GM12873 (cell line): Measurements from ENCODE around the gene JOSD1.

Experiments used
- TF ChIP-seq, protein P1 (sequence below): IDR thresholded peaks from 2 replicates; pipeline ENCODE4 v1.5.1; 2012; ENCODE audit warnings: low read depth, mild to moderate bottlenecking, moderate library complexity, low read length, control low read depth; ENCODE audit not compliant: insufficient read depth; ENCODE audit errors: missing control alignments

Gene JOSD1

DNA sequence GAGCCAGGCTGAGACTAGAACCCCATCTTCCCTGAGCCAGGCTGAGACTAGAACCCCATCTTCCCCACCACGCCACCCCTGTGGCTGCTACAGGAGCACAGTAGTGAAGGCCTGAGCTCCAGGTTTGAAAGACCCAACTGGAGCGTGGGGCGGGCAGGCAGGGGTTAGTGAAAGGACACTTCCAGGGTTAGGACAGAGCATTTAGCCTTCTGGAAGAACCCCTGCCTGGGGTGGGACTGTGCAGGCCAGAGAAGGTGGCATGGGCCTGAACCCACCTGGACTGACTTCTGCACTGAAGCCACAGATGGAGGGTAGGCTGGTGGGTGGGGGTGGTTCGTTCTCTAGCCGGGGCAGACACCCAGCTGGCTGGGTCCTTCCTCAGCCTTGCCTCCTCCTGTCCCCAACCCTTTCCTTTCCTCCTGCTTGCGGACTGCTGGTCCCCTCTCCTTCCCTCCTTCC, 31.0 kb upstream of the JOSD1 start:
- TF ChIP-seq, protein P1, sequence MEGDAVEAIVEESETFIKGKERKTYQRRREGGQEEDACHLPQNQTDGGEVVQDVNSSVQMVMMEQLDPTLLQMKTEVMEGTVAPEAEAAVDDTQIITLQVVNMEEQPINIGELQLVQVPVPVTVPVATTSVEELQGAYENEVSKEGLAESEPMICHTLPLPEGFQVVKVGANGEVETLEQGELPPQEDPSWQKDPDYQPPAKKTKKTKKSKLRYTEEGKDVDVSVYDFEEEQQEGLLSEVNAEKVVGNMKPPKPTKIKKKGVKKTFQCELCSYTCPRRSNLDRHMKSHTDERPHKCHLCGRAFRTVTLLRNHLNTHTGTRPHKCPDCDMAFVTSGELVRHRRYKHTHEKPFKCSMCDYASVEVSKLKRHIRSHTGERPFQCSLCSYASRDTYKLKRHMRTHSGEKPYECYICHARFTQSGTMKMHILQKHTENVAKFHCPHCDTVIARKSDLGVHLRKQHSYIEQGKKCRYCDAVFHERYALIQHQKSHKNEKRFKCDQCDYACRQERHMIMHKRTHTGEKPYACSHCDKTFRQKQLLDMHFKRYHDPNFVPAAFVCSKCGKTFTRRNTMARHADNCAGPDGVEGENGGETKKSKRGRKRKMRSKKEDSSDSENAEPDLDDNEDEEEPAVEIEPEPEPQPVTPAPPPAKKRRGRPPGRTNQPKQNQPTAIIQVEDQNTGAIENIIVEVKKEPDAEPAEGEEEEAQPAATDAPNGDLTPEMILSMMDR, result no peak

DNA sequence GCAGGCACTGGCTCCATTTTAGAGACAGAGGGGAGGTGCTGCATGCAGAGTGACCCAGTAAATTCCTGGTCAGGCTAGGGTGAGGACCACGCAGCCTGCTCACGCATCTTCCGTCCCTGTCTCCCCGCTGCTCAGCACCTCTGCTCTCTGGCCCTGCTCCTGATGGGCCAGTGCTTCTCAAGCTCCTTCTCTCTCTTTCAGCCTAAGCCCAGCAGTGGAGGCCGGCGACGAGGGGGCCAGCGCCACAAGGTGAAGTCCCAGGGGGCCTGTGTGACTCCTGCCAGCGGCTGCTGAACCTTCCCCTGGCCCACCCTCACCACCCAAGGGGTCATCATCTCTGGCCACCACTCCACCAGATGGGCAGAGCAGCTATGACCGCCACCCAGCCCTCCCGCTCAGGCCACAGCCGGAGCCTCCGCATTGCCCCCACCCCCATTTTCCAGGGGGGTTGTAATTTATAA, 29.7 kb upstream of the JOSD1 start:
- TF ChIP-seq, protein P1, result no peak

DNA sequence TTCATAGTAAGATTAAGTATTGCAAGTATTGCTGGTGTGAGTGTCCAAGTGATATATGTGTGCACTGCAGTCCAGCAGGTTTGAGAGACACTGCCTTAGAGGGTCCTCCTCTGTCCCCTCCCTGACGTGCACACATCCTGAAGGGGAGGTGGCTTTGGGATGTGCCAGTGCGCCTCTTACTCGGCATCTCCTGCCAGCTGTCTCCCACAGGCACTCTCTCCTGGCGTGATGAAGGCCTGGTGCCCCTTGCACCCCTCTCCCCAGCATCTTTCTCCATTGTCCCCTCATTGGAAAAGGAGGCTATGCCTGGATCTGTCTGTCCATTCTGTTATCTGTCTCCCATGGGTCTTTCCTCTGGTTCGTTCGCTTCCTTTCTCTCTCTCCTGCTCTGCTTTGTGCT, 29.2 kb upstream of the JOSD1 start:
- TF ChIP-seq, protein P1, result no peak

DNA sequence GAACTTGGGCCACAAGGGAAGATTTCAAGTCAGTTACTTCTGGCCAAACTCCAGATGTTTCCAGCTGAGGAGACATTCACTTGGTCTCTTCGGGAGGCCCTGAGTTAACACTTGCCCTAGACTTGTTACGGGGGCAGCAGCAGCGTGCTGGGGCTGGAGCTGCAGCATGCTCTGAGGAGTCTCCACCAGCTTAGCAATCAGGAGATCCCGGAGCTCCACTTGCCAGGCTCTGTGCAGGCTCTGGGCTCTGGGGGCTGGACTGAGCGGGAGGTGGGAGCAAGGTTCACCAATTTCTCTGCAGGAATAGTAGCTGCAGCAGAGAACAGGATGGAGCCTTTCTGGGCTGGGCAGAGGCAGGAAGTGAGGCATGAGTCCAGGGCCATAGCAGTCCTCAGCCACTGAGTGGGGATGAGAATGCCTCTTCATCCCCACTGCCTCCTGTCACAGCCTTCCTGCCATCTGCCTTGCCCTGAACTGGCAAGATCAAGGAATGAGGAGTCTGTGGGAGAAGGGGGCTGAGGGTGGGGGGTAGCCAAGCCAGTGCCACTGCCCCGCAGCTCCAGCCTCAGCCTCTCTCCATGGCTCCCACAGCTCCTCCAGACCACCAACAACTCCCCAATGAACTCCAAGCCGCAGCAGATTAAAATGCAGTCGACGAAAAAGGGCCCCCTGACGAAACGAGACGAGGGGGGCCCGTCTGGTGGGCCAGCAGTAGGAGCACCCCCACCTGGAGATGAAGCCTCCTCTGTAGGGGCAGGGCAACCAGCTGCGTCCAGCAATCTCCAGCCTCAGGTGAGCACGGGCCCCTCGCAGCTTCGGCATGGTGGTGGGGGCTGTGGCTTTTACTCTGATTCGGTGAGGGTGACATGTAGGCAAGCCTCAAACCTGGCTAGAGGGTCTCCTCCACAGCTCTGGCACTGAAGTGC, 28.4 kb upstream of the JOSD1 start:
- TF ChIP-seq, protein P1, result no peak

DNA sequence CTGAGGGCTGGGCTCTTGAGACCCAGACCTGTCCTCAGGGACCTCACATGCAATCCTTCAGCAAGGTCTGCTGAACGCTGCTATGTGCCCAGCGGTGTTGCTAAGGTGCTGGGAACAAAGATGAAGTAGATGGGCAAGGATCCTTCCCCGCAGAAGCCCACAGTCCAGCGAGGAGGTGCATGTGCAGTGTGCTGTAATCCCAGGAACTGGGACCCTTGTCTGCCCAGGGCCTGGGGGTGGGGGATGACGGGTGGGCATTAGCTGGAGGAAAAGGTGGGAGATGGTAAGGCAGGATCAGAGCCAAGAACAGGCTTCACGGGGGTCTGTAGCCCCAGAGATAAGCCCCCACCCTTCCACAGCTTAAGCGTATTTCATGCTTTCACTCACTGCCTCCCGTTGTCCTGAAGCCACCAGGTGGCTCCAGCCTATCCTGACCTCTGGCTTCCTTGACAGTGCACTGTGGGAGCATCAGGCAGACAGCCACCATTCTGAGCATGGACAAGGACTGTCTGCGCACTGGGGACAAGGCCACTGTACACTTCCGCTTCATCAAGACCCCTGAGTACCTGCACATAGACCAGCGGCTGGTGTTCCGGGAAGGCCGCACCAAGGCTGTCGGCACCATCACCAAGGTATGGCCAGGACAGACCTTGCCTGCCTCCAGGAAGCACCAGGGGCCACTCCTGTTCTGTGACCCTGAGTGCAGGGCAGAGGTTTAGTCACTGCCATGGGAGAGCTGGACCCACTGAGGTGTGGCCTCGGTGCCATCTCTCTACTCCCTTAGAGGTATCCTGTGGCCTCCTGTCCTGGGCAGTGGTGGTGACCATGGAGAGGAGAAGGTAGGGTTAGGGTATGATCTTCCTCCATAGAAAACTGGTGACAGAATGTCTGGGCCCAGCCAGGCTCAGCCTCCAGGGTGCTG, 27.0 kb upstream of the JOSD1 start:
- TF ChIP-seq, protein P1, result no peak

DNA sequence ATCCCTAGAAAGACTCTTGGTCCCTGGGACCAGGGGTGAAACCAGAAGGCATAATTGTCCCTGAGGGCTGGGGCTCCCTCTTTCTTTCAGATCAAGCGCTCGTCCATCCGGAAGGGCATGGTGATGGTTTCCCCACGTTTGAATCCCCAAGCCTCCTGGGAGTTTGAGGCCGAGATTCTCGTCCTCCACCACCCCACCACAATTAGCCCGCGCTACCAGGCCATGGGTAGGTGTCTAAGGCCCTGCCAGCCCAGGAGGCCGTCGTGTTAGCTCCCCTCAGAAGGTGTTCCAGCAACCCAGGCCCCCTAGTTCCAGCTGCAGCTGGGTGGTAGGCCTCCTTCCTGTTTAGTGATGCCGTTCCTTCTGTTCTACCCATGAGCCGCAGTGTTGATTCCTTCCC, 26.4 kb upstream of the JOSD1 start:
- TF ChIP-seq, protein P1, result no peak

DNA sequence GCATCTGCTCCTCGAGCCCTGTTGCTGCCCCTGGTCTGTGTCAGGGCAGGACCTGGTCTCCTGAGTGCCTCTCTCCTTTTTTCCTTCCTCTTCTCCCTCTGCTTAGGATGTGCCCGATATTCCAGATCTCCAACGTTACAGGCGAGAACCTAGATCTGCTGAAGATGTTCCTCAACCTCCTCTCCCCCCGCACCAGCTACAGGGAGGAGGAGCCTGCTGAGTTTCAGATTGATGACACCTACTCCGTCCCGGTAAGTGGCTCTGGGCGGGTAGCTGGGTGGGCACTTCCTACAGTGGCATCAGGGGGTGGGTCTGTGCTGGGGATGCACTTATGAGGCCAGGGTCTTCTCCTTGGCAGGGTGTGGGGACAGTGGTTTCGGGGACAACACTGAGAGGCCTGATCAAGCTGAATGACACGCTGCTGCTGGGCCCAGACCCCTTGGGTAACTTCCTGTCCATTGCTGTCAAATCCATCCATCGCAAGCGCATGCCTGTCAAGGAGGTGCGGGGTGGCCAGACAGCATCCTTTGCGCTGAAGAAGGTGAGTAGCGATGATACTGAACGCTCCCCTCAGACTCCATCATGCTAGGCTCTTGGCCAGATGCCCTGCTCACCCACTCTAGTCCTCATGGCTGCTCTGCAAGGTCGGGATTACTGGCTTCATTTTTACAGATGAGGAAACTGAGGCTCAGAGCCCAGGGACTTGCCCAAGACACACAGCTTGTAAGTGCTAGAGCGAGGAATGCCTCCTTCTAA, 25.3 kb upstream of the JOSD1 start:
- TF ChIP-seq, protein P1, result no peak
